ENCODE measurements around the gene TSPYL1.

DNA sequence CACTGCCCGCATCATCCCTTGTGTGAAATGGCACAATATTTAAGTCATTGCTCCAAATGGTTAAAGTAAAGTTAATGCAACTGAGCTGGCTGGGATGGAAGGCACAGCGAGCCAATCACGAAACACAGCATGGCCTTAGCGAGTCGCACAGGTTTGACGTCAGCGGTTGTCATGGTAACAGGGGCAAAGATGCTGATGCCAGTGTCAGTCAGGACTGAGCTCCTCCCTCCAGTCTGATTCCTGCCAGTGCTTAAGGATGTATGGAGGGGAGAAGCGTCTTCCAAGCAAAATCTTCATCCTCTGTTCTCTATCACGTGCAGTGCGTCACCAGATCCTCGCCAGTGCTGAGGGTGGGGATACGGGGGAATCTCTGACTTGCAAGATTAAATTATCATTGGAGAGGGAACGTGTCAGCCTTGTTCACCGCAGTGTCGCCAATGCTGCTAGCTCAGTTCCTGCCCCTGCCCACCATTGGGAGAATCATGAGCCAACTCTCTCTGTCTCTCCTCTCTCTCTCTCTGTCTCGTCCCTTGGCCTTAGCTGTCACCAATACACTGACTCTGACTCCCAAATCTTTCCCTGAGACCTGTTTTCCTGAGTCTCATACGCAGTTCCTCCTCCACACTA is 50.3 kb downstream of the TSPYL1 start:
- TF ChIP-seq, protein P1, sequence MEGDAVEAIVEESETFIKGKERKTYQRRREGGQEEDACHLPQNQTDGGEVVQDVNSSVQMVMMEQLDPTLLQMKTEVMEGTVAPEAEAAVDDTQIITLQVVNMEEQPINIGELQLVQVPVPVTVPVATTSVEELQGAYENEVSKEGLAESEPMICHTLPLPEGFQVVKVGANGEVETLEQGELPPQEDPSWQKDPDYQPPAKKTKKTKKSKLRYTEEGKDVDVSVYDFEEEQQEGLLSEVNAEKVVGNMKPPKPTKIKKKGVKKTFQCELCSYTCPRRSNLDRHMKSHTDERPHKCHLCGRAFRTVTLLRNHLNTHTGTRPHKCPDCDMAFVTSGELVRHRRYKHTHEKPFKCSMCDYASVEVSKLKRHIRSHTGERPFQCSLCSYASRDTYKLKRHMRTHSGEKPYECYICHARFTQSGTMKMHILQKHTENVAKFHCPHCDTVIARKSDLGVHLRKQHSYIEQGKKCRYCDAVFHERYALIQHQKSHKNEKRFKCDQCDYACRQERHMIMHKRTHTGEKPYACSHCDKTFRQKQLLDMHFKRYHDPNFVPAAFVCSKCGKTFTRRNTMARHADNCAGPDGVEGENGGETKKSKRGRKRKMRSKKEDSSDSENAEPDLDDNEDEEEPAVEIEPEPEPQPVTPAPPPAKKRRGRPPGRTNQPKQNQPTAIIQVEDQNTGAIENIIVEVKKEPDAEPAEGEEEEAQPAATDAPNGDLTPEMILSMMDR (IDR thresholded peaks at IDR 0.05; ENCODE audit: control extremely low read depth in 1 of 3, insufficient read depth in 1 of 3, low read depth in 1 of 3, low read length in 3 of 3), result no peak
- TF ChIP-seq POLR2AphosphoS5 (IDR thresholded peaks at IDR 0.05; ENCODE audit: low read depth, low read length), result peak; percentile 58

Data from H1 (cell line).